Upper lobe of left lung (tissue), 6 donors: Measurements from ENCODE around the gene CCDC28B. TPM values are rescaled to one million over a fixed set of nuclear protein-coding genes. Genes with fewer than 3 reads are reported as not detected.

Experiments
- ATAC-seq, 2 donors: fragments of 200-7000 bp; cut with Tn5 transposase; one replicate each; pipeline ENCODE4 v1.9.1; 2022; ENCODE audit warnings: mild to moderate bottlenecking in 2 of 2, moderate library complexity in 2 of 2; ENCODE audit not compliant: low FRiP score in 2 of 2
- DNase-seq, 2 donors: peaks; one replicate each; pipeline ENCODE4 v3.0.0-alpha.2; 2019 to 2020
- H3K27ac ChIP-seq, 4 donors: fragments of 200-600 bp; sonication (generic); one replicate each; pipeline ENCODE4 v1.5.1; 2016 to 2019
- H3K27me3 ChIP-seq, 4 donors: fragments of 200-600 bp; sonication (generic); one replicate each; pipeline ENCODE4 v1.5.1; 2017 to 2019
- H3K36me3 ChIP-seq, 4 donors: fragments of 200-600 bp; sonication (generic); one replicate each; pipeline ENCODE4 v1.5.1; 2016 to 2019
- H3K4me1 ChIP-seq, 4 donors: fragments of 200-600 bp; sonication (generic); one replicate each; pipeline ENCODE4 v1.5.1; 2018 to 2019
- H3K4me3 ChIP-seq, 4 donors: fragments of 200-600 bp; sonication (generic); one replicate each; pipeline ENCODE4 v1.5.1; 2017 to 2019; ENCODE audit warnings: mild to moderate bottlenecking in 2 of 4, moderate library complexity in 1 of 4
- H3K9me3 ChIP-seq, 4 donors: fragments of 200-600 bp; sonication (generic); one replicate each; pipeline ENCODE4 v1.5.1; 2018 to 2019
- CTCF ChIP-seq, 6 experiments: fragments of 450-650 bp in 4 of 6; fragments of 200-600 bp in 2 of 6; sonication (generic) in 2 of 6; IDR thresholded peaks; one replicate each; pipeline ENCODE4 v1.5.1; 2016 to 2019; ENCODE audit warnings: antibody characterized with exemption in 6 of 6
- EP300 ChIP-seq, 4 donors: sonication (generic); formaldehyde crosslinking; IDR thresholded peaks; one replicate each; pipeline ENCODE4 v1.5.1; 2017; ENCODE audit warnings: antibody characterized with exemption in 4 of 4, control low read depth in 2 of 4
- POLR2A ChIP-seq, 4 donors: fragments of 450-650 bp; IDR thresholded peaks; one replicate each; pipeline ENCODE4 v1.5.1; 2016 to 2017; ENCODE audit warnings: antibody characterized with exemption in 4 of 4, mild to moderate bottlenecking in 2 of 4
- POLR2AphosphoS5 ChIP-seq, 2 donors: sonication (generic); formaldehyde crosslinking; IDR thresholded peaks; one replicate each; pipeline ENCODE4 v1.5.1; 2017; ENCODE audit warnings: antibody characterized with exemption in 2 of 2
- WGBS, 2 donors: methylation state at CpG; one replicate each; pipeline ENCODE4 v1.1.5; 2017 to 2018; 5-methylcytosine and 5-hydroxymethylcytosine counted together
- total RNA-seq, 6 donors: library from RNA; depleted of rRNA in 4 of 6; stranded (reverse); fragments of >200 nt in 4 of 6; gene quantifications; one replicate each; pipeline versions ENCODE4 v1.1.0 to v1.2.1, GENCODE V29; 2016 to 2021
- donor health status: DM: no; HTN: no; CAD: no; lungs with moderate emphysema.
- donor health status: DM: no; HTN: yes; CAD: no; lungs with severe emphysema.

Gene CCDC28B
- total RNA-seq, 6 donors from 2014 or later: 0.98 to 4.2 (median 3.2) TPM

- no peaks in the 10 kb centered on the region for H3K27me3 ChIP-seq
- no peak overlapping the region for H3K4me3 ChIP-seq
- DNase-seq (no peak), ATAC-seq (no peak)
- H3K36me3 ChIP-seq: peaks cover 15 to 37% (median 29%) of the 10 kb centered on the region in 4 donors
- WGBS, 2 donors: 82 to 83% methylated on average over 2 to 4 of the region's 4 CpGs
- TF ChIP-seq POLR2AphosphoS5 (IDR thresholded peaks at IDR 0.05) (no peak), POLR2A (IDR thresholded peaks at IDR 0.05) (no peak)
- peak overlapping the region in 1 of 4 donors; percentile 27 for H3K27ac ChIP-seq
- H3K4me1 ChIP-seq: peaks cover 15 to 31% (median 25%) of the 10 kb centered on the region in 4 donors
- no peaks in the 10 kb centered on the region for H3K9me3 ChIP-seq
Observed at GRCh38 chr1:32199043-32199716, 1.2 kb upstream of the CCDC28B start.

GRCh38 chr1:32199717-32200072 lies 700 bp upstream of the CCDC28B start:
- WGBS, 2 donors: 70% methylated on average over 6 of the region's 6 CpGs; no CpG with 5 or more reads in 1 of the 2 donors
- ATAC-seq: no peak
- Histone ChIP-seq H3K4me3 (peak overlapping the region in 1 of 4 donors; percentile 69), H3K9me3 (no peaks in the 10 kb centered on the region), H3K27ac (peak overlapping the region in 3 of 4 donors; percentile 62 to 79 (median 76)), H3K4me1 (peaks cover 15 to 31% (median 26%) of the 10 kb centered on the region in 4 donors), H3K36me3 (peaks cover 9 to 32% (median 24%) of the 10 kb centered on the region in 4 donors), H3K27me3 (no peaks in the 10 kb centered on the region)
- TF ChIP-seq POLR2AphosphoS5 (IDR thresholded peaks at IDR 0.05): no peak
- no peak for TF ChIP-seq CTCF (IDR thresholded peaks at IDR 0.05)
- no peak for TF ChIP-seq EP300 (IDR thresholded peaks at IDR 0.05)
- no peak for TF ChIP-seq POLR2A (IDR thresholded peaks at IDR 0.05)
- no peak for DNase-seq

- WGBS, 2 donors: 3 to 5% methylated on average over 10 to 24 of the region's 26 CpGs
- H3K27me3 ChIP-seq: no peaks in the 10 kb centered on the region
- ATAC-seq: peak; percentile 38 to 50
- peak in 1 of 2 donors; percentile 18 for TF ChIP-seq POLR2AphosphoS5 (IDR thresholded peaks at IDR 0.05)
- no peak for TF ChIP-seq POLR2A (IDR thresholded peaks at IDR 0.05)
- peaks cover 22 to 40% (median 38%) of the 10 kb centered on the region in 4 donors for H3K4me1 ChIP-seq
- peaks cover 0 to 17% (median 10%) of the 10 kb centered on the region in 4 donors for H3K36me3 ChIP-seq
- H3K4me3 ChIP-seq: peak overlapping the region; percentile 63 to 69 (median 64)
- peak; percentile 65 to 82 for DNase-seq
- no peaks in the 10 kb centered on the region for H3K9me3 ChIP-seq
- H3K27ac ChIP-seq: peak overlapping the region; percentile 62 to 79 (median 73)
Observed at GRCh38 chr1:32201011-32201855, 838 bp downstream of the CCDC28B start.

- TF ChIP-seq CTCF (IDR thresholded peaks at IDR 0.05) (peak in 1 of 6 experiments; percentile 7), EP300 (IDR thresholded peaks at IDR 0.05) (no peak)
- Histone ChIP-seq H3K27me3 (no peaks in the 10 kb centered on the region), H3K4me3 (peak overlapping the region; percentile 40 to 78 (median 68)), H3K27ac (peak overlapping the region in 3 of 4 donors; percentile 5 to 71 (median 68)), H3K36me3 (no peaks in the 10 kb centered on the region), H3K9me3 (no peaks in the 10 kb centered on the region), H3K4me1 (peaks cover 24 to 42% (median 32%) of the 10 kb centered on the region in 4 donors)
- WGBS, 2 donors: 39 to 43% methylated on average over 14 to 26 of the region's 26 CpGs
- ATAC-seq: peak in 1 of 2 donors; percentile 1
- DNase-seq: peak; percentile 40 to 73
Observed at GRCh38 chr1:32204943-32205361, 4.6 kb downstream of the CCDC28B start.

- peak in 1 of 6 experiments; percentile 17 for TF ChIP-seq CTCF (IDR thresholded peaks at IDR 0.05)
- TF ChIP-seq POLR2AphosphoS5 (IDR thresholded peaks at IDR 0.05): peak; percentile 68 to 84
- peak in 3 of 4 donors; percentile 52 to 66 (median 56) for TF ChIP-seq POLR2A (IDR thresholded peaks at IDR 0.05)
- TF ChIP-seq EP300 (IDR thresholded peaks at IDR 0.05): peak in 1 of 4 donors; percentile 18
- Histone ChIP-seq H3K36me3 (no peaks in the 10 kb centered on the region), H3K27ac (peak within 1 kb of the TSS in 3 of 4 donors; percentile 5 to 71 (median 68)), H3K4me3 (peak within 1 kb of the TSS; percentile 40 to 78 (median 68)), H3K9me3 (no peaks in the 10 kb centered on the region), H3K4me1 (peaks cover 23 to 36% (median 28%) of the 10 kb centered on the region in 4 donors), H3K27me3 (no peaks in the 10 kb centered on the region)
- ATAC-seq (peak; percentile 90), DNase-seq (peak; percentile 90 to 97)
- WGBS, 2 donors: 2 to 4% methylated on average over 24 to 50 of the region's 77 CpGs
Observed at GRCh38 chr1:32205401-32206370, 5.3 kb downstream of the CCDC28B start, which contains the start of gene IQCC. IQCC (plus strand) TSS chr1:32205671; CDS start chr1:32205682, 11 bp downstream.
